Endometrial microvascular endothelial cells (primary cell): Measurements from ENCODE around the gene GCLM. TPM values are rescaled to one million over a fixed set of nuclear protein-coding genes. Genes with fewer than 3 reads are reported as not detected.
"Not testable (repeated sequence)": the region's sequence is repeated elsewhere in the genome, so short reads cannot be mapped to it uniquely, and the experiment has no call there.

Experiments used
- in situ Hi-C: cut with HindIII; loops from 2 replicates; pipeline ENCODE4 v1.10.0; 2017; ENCODE audit warnings: low sequenced_read_pairs, low pct_unique_long_range_greater_than_20kb; ENCODE audit errors: inconsistent ontology term
- total RNA-seq: library from RNA; depleted of rRNA; stranded (reverse); fragments of >200 nt; gene quantifications from one replicate; pipeline ENCODE4 v1.2.3, GENCODE V29; 2015; ENCODE audit errors: inconsistent ontology term

Gene GCLM
- total RNA-seq, result 43.9 TPM

DNA sequence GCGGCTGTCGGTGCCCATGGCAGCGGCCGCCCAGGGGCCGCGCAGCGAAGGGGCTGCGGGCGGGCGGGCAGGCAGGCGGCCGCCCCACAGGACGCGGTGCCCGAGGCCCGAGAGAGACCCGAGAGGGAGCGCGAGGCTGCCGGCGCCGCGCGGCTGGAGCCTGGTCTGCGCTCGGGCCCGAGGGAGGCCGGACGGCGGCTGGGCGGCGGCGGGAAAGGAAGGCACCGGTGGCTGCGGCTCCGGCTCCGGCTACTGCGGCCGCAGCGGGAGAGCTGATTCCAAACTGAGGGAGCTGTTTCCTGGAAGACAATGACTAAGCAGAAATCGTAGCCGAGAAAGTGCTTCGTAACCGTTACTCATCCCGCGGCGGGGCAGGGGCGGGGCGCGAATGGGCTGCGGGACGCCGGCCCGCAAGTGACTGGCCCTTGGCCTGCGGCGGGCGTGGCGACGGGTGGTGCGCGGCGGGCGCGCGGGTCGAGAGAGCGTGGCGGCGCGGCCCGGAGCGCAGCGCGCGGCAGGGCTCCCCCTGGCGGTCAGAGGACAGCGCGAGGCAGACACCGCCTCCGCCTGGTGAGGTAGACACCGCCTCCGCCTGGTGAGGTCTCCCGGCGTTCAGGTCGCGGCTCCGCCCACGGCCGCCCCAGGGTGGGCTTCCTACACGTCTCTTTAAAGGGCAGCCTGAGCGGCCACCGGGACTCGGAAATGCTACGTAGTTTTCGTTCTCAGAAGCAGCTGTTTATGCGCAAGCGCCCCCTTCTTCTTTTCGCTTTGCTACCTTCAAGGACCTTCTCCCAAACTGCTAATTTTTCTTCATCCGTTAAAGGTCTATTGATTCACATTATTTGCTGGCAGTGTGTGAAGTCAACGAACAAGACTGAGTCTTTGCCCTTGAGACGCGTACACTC, at the start of gene GCLM:
GCLM (minus strand) TSS at position 285 of the 905 bp plus-strand sequence; CDS start at position 18, 267 bp downstream.
- in situ Hi-C loops, result no loop called here

DNA sequence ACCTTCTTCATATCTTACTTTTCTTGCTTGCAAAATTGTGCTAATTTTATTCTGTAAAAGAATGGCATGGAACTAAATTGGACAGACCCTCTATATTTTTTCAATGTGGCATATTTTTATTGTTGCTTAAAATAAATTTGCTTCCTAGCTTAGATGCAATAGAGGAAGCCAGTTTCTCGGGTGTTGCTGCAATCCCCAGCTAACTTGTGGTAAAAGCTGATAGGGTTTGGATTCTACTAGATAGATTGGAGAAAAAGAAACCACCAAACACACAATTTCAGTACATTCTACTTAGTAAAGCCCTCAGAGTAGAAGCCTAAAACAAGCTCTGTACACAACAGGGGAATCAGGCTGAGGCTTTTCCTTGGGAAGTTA, 49.5 kb upstream of the GCLM start:
- in situ Hi-C loops, result no loop called here

DNA sequence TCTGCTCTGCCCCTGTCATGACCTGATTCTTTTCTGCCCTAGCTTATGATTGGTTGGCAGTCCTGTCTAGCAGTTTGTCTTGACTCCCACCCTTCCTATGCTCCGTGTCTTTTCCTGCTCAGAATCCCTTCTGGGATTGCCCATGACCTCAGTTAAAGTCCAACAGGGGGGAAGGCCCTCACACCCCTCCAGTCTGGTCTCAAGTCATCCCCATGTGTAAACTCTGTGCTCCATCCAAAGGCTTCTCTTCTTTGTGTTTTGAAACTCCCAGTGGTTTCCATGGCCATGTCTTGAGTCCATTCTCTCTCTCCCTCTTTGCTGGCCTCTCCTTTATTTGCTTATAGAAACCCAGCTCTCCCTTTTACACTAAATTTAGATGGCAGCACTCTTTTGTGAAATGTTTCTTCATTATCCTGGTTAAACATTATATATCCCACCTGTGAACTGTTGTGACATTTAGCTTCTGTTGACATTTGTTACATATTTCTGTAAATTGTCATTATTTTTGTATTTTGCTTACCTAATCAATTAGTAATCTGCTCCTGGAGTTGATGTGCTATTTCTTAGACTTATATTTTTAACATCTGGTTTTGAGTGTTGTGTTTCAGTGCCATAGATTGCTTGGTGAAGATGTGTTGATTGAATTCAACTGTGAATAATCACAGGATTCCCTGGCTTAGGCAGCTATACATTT, 48.9 kb upstream of the GCLM start:
- in situ Hi-C loops, result no loop called here

DNA sequence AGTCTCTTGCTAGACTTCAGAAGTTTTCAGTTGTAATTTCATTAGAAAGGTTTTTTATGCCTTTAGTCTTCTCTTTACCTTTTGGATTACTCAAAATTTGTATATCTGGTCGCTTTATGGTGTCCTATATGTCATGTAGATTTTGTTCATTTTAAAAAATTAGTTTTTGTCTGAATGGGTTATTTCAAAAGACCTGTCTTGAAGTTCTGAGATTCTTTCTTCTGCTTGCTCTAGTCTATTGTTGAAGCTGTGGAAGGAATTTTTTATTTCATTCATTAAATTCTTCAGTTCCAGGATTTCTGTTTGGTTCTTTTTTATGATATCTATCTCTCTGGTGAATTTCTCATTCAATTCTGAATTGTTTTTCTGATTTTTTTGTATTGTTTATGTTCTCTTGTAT, 46.5 kb upstream of the GCLM start:
- in situ Hi-C loops, result no loop called here

GRCh38 chr1:93947002-93947686, 37.9 kb upstream of the GCLM start:
- in situ Hi-C loops, result not testable (repeated sequence)

DNA sequence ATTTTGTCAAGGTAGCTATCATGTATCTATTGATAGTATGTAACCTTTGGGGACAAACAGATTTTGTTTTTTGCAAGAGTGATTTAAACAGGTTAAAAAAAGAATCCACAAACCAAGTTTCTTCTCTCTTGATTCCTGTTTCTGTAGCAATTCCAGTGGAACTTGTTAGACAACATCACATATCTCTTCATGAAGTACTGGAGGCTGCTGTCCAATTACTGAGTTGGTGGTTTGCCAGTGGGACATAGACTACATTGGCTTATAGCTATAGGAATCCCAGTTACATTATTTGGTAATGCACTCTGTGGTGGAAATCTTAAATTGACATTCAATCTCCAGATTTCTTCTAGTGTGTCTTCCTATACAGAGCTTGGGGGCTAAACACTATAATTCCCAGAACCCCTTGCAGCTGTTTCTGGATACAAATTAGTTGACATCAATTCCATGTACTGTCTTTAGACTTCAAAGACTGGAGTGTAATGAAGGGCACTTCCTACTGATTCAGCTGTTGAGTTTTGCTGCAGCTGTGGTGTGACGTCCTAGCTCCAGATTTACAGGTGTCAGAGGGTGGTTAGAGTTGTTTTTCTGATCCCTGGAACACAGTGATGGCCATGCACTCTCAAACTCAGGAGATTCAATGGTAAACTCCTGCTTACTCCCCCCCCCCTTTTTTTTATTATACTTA, 29.4 kb upstream of the GCLM start:
- in situ Hi-C loops, result no loop called here

DNA sequence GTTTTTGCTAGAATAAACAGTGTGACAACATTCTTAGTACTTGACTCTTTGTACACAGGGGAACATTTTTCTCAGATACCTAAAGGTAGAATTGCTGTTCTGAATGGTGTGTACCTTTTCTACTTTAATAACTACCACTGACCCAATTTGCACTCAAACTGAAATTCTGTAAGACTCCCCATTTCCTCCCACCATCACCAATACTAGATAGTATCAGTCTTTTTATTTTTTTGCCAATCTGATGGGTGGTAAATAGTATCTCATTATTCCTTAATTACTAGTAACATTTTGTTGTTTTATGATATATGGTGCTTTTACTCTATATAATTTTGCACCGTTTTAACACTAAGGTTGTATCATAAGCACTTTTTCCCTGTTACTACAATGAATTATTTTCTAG, 28.8 kb upstream of the GCLM start:
- in situ Hi-C loops, result no loop called here

GRCh38 chr1:93925206-93925605, 16.0 kb upstream of the GCLM start:
- in situ Hi-C loops, result no loop called here

- in situ Hi-C loops, result no loop called here
Observed at GRCh38 chr1:93919780-93920179, 10.6 kb upstream of the GCLM start.

DNA sequence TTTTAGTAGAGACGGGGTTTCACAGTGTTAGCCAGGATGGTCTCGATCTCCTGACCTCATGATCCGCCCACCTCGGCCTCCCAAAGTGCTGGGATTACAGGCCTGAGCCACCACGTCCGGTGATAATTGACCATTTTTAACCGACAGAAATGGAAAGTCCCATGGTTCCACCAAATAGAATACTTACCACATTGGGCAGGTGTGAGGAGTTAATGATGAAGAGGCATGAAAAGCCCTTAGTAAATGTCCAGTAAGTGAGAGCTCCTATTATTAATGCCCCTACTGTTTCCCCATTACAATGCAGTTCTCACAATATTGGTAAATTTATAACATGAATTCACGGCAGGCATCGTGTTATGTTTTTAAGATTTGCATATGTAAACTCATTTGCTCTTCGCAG, 8.1 kb upstream of the GCLM start:
- in situ Hi-C loops, result no loop called here

GRCh38 chr1:93910880-93911279, 1.6 kb upstream of the GCLM start:
- in situ Hi-C loops, result not testable (repeated sequence)

GRCh38 chr1:93910305-93910704, 1.1 kb upstream of the GCLM start:
- in situ Hi-C loops, result no loop called here

- in situ Hi-C loops, result no loop called here
Observed at GRCh38 chr1:93908394-93909145, 660 bp downstream of the GCLM start.

- in situ Hi-C loops, result no loop called here
Observed at GRCh38 chr1:93907718-93908117, 1.5 kb downstream of the GCLM start.

DNA sequence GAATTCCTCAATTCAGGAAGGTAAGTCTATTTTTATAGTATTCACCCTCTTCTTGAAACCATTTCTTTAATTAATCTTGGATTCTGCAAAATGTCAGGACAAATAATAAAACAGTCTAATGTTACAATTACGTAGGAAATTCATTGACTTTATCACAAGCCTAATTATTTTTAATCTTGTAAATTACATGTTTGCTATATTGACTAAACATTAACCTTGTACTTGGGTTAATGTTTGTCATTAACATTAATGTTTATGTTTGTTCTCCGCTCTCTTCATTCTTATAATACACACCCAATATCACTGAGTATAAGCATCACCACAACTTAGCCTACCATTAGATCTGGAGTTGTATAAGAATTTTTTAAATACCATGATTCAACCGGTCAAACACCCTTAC, 2.8 kb downstream of the GCLM start:
- in situ Hi-C loops, result no loop called here

GRCh38 chr1:93905734-93906133, 3.5 kb downstream of the GCLM start:
- in situ Hi-C loops, result no loop called here

DNA sequence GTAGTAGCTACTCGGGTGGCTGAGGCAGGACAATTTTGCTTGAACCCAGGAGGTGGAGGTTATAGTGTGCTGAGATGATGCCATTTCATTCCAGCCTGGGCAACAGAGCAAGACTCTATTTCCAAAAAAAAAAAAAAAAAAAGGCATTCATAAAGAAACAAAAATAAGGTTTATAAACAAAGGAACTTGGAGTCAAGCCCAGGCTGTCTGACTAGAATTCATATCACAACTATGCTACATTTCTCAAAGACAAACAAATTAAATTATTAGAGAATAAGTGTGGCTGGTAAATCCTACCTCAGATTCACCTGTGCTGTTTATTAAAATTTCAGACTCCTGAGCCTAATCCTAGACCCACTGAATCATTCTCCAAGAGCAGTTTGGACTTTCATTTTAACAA, 4.2 kb downstream of the GCLM start:
- in situ Hi-C loops, result no loop called here

GRCh38 chr1:93904228-93904627, 5.0 kb downstream of the GCLM start:
- in situ Hi-C loops, result no loop called here
